GM12891 (cell line): ENCODE measurements around the gene INHBE.

Experiments
- DNase-seq: peaks from one replicate; pipeline ENCODE4 v3.0.0; 2011; ENCODE audit warnings: low spot score; ENCODE audit not compliant: insufficient read length
- FAIRE-seq: peaks from 2 replicates; lab custom pipeline; 2011; peaks lifted over from hg19 to GRCh38; lab: Jason Lieb, UNC
- PAX5 ChIP-seq: IDR thresholded peaks from 2 replicates; pipeline ENCODE4 v1.6.1; 2011; ENCODE audit warnings: low read length, moderate library complexity, mild to moderate bottlenecking; ENCODE audit not compliant: insufficient read depth, severe bottlenecking
- POLR2A ChIP-seq: IDR thresholded peaks from 2 replicates; pipeline ENCODE4 v1.6.1; 2011; ENCODE audit warnings: low read depth, low read length, control low read depth
- POLR2AphosphoS5 ChIP-seq: IDR thresholded peaks from 2 replicates; pipeline ENCODE4 v1.6.1; 2011; ENCODE audit warnings: low read depth, low read length, control low read depth
- POU2F2 ChIP-seq: IDR thresholded peaks from 2 replicates; pipeline ENCODE4 v1.6.1; 2011; ENCODE audit warnings: low read depth, mild to moderate bottlenecking, control low read depth, low read length, moderate library complexity
- SPI1 ChIP-seq: IDR thresholded peaks from 2 replicates; pipeline ENCODE4 v1.6.1; 2011; ENCODE audit warnings: low read depth, low read length, control low read depth
- TAF1 ChIP-seq: IDR thresholded peaks from 2 replicates; pipeline ENCODE4 v1.6.1; 2011; ENCODE audit warnings: low read depth, low read length, control low read depth

The INHBE gene

DNA sequence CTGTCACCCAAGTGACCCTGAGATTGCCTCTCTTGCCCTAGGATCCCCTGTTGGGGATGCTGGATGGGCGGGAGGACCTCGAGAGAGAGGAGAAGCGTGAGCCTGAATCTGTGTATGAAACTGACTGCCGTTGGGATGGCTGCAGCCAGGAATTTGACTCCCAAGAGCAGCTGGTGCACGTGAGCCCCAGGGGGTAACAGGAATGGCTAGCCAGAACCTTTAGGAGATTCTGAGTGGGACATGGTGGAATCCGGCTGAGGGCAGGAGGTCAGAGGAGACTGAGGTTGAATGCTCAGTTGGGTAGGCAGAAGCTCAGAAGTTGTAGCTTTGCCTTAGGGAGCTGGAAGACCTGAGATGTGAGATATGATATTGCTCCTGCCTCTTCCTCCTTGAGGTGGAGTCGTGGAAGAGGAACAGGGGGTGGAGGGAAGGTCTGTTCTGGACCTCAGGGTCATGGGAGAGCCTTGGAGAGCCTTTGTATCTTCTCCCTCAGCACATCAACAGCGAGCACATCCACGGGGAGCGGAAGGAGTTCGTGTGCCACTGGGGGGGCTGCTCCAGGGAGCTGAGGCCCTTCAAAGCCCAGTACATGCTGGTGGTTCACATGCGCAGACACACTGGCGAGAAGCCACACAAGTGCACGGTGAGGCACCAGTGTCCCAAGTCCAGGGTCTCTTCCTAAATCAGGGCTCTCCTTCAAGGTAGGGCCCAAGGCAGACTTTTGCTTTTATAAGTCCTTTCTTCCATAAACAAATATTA is 10.8 kb downstream of the INHBE start:
- DNase-seq (no peak), FAIRE-seq (no peak)
- no peak for TF ChIP-seq POLR2A
- TF ChIP-seq TAF1 = no peak
- TF ChIP-seq SPI1 = no peak
- TF ChIP-seq PAX5 = no peak
- no peak for TF ChIP-seq POLR2AphosphoS5
- TF ChIP-seq POU2F2 = no peak

- TF ChIP-seq POLR2A = no peak
- no peak for TF ChIP-seq SPI1
- FAIRE-seq (no peak), DNase-seq (no peak)
These were observed 12.2 kb downstream of the INHBE start for GRCh38 chr12:57467212-57467874.

DNA sequence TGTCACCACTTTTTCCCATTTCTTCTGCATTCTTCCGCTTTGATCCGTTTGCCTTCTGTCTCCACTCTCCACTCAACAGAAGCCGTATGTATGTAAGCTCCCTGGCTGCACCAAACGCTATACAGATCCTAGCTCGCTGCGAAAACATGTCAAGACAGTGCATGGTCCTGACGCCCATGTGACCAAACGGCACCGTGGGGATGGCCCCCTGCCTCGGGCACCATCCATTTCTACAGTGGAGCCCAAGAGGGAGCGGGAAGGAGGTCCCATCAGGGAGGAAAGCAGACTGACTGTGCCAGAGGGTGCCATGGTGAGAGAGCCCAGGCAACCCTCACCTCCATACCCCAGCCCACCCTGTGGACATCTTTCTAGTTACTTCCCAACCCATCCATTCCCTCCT is 12.8 kb downstream of the INHBE start:
- DNase-seq = no peak
- no peak for FAIRE-seq
- TF ChIP-seq TAF1 (no peak), POU2F2 (no peak), POLR2AphosphoS5 (no peak), PAX5 (no peak), SPI1 (no peak), POLR2A (no peak)

DNA sequence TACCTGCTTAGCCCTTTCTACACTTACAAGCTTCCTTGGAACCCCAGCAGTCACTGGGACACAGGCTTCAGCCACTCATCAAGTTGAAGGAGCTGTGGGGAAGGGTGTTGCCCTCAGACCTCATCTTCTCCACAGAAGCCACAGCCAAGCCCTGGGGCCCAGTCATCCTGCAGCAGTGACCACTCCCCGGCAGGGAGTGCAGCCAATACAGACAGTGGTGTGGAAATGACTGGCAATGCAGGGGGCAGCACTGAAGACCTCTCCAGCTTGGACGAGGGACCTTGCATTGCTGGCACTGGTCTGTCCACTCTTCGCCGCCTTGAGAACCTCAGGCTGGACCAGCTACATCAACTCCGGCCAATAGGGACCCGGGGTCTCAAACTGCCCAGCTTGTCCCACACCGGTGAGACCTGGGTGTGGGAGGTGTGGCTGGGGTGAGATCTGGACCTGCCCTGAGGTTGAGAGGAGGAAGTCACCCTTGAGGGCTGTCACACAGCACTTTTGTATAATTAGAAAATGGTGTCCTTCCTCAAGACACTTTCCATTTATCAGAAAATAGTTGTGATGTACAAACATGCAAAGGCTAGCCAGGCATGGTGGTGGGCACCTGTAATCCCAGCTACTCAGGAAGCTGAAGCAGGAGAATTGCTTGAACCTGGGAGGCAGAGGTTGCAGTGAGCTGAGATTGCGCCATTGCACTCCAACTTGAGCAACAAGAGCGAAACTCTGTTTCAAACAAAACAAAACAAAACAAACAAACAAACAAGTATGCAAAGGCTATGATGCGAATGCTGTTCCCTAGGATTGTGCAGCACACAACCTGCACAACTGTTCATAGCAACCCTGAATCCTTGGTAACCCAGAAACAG is 14.4 kb downstream of the INHBE start:
- FAIRE-seq = no peak
- TF ChIP-seq POLR2A = no peak

DNA sequence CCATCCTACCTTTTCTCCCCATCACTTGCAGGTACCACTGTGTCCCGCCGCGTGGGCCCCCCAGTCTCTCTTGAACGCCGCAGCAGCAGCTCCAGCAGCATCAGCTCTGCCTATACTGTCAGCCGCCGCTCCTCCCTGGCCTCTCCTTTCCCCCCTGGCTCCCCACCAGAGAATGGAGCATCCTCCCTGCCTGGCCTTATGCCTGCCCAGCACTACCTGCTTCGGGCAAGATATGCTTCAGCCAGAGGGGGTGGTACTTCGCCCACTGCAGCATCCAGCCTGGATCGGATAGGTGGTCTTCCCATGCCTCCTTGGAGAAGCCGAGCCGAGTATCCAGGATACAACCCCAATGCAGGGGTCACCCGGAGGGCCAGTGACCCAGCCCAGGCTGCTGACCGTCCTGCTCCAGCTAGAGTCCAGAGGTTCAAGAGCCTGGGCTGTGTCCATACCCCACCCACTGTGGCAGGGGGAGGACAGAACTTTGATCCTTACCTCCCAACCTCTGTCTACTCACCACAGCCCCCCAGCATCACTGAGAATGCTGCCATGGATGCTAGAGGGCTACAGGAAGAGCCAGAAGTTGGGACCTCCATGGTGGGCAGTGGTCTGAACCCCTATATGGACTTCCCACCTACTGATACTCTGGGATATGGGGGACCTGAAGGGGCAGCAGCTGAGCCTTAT is 15.3 kb downstream of the INHBE start:
- TF ChIP-seq SPI1 (no peak), PAX5 (no peak), POU2F2 (no peak), TAF1 (no peak), POLR2AphosphoS5 (no peak), POLR2A (no peak)
- FAIRE-seq = no peak

More for the DNA sequence above, 14.4 kb downstream of the INHBE start:
- DNase-seq = no peak

DNA sequence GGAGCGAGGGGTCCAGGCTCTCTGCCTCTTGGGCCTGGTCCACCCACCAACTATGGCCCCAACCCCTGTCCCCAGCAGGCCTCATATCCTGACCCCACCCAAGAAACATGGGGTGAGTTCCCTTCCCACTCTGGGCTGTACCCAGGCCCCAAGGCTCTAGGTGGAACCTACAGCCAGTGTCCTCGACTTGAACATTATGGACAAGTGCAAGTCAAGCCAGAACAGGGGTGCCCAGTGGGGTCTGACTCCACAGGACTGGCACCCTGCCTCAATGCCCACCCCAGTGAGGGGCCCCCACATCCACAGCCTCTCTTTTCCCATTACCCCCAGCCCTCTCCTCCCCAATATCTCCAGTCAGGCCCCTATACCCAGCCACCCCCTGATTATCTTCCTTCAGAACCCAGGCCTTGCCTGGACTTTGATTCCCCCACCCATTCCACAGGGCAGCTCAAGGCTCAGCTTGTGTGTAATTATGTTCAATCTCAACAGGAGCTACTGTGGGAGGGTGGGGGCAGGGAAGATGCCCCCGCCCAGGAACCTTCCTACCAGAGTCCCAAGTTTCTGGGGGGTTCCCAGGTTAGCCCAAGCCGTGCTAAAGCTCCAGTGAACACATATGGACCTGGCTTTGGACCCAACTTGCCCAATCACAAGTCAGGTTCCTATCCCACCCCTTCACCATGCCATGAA is 16.0 kb downstream of the INHBE start:
- FAIRE-seq (no peak), DNase-seq (no peak)
- no peak for TF ChIP-seq POLR2A
- TF ChIP-seq PAX5 = no peak

More for the DNA sequence above, 15.3 kb downstream of the INHBE start:
- no peak for DNase-seq

- TF ChIP-seq SPI1 (no peak), PAX5 (no peak), POU2F2 (no peak), TAF1 (no peak), POLR2A (no peak)
- FAIRE-seq (no peak), DNase-seq (no peak)
These were observed 16.6 kb downstream of the INHBE start for GRCh38 chr12:57471661-57472060.

DNA sequence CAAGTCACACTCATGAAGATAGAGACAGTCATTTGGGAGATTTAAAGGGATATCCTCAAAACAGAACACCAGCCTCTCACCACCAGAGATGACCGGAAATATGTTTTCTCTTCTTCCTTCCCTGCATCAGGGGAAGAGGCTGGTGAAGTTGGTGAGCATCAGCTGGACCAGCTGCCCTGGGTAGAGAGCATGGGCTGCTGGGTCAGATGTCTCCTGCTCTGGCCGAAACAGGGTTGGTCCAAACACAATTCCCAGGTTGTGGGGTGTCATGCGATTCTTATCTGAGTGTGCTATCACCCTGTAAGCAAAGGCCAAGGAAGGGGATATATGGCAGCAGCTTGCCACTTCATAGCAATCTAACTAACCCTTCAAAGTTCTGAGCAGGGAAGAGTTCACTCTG is 17.3 kb downstream of the INHBE start:
- FAIRE-seq = no peak
- TF ChIP-seq POLR2A (no peak), POLR2AphosphoS5 (no peak), PAX5 (no peak), POU2F2 (no peak), SPI1 (no peak), TAF1 (no peak)
- no peak for DNase-seq

DNA sequence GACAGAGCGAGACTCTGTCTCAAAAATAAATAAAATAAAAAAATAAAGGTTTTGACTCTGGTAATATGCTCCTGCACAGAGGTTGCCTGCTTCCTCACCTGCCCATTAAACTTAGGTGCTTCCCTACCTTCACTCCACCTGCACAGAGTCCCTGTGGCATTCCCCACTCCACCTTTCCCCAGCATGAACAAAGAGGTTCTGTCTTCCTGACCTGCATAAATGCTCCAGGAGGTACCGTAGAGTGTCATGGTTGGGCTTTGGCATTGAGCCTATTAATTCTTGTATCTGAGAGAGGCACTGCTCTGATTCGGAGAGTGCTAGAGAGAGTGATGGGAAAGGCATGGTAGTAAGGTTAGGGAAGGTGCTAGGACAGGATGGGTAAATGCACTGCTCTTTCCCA is 18.3 kb downstream of the INHBE start:
- no peak for TF ChIP-seq POU2F2
- TF ChIP-seq POLR2AphosphoS5 = no peak
- no peak for TF ChIP-seq TAF1
- TF ChIP-seq SPI1 = no peak
- FAIRE-seq (no peak), DNase-seq (no peak)
